ENCODE data around the gene SYT7.
A peak's percentile ranks its signal among the peaks of the same experiment; 100 is the strongest.

Gene SYT7

GRCh38 chr11:61509043-61510029 is 71.5 kb downstream of the SYT7 start:
- in situ Hi-C loops (cut with HindIII; ENCODE audit: low pct_unique_long_range_greater_than_20kb, low sequenced_read_pairs), result no loop called here
- no peak for DNase-seq (ENCODE audit: low read depth in 1 of 2, low spot score in 1 of 2)
- no peak for TF ChIP-seq JUND (IDR thresholded peaks at IDR 0.05; ENCODE audit: low read depth)

GRCh38 chr11:61507962-61508861 is 72.7 kb downstream of the SYT7 start, which contains the start of gene LRRC10B:
Gene LRRC10B (plus strand): TSS chr11:61508749. CDS start chr11:61508999, 250 bp downstream.
- in situ Hi-C loops (cut with HindIII; ENCODE audit: low pct_unique_long_range_greater_than_20kb, low sequenced_read_pairs), result no loop called here

DNA sequence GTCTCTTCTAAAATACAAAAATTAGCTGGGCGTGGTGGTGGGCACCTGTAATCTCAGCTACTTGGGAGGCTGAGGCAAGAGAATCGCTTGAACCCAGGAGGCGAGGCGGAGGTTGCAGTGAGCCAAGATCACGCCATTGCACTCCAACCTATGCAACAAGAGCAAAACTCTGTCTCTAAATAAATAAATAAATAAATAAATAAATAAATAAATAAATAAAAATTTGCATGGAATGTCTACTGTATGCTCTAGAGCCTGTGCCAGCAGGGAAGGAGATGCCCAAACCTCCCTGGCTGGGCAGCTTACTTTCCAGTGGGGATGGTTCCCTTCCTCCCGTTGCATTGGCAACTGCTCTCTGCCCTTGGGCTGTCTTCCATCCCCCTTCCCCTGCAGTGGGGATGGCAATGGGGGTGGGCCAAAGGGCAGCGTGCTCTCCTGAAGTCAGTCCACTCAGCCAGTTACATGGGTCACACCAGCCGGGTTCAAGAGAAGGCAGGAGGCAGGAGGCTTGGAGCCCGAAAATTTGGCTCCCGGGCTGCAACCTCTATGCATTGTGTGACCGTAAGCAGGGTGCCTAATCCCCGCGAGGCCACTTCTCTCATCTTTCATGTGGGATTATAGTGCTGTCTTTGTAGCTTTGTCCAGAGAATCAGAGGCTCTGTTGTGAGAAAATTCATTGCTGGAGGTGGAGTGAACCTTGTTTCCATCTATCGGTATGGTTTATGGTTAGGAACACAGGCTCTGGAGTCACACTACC is 73.7 kb downstream of the SYT7 start:
- no peak for TF ChIP-seq JUND (IDR thresholded peaks at IDR 0.05; ENCODE audit: low read depth)
- in situ Hi-C loops (cut with HindIII; ENCODE audit: low pct_unique_long_range_greater_than_20kb, low sequenced_read_pairs), result no loop called here
- no peak for DNase-seq (ENCODE audit: low read depth in 1 of 2, low spot score in 1 of 2)

More at GRCh38 chr11:61507962-61508861, 72.7 kb downstream of the SYT7 start, which contains the start of gene LRRC10B:
- no peak for TF ChIP-seq JUND (IDR thresholded peaks at IDR 0.05; ENCODE audit: low read depth)
- DNase-seq (ENCODE audit: low read depth in 1 of 2, low spot score in 1 of 2), result no peak

DNA sequence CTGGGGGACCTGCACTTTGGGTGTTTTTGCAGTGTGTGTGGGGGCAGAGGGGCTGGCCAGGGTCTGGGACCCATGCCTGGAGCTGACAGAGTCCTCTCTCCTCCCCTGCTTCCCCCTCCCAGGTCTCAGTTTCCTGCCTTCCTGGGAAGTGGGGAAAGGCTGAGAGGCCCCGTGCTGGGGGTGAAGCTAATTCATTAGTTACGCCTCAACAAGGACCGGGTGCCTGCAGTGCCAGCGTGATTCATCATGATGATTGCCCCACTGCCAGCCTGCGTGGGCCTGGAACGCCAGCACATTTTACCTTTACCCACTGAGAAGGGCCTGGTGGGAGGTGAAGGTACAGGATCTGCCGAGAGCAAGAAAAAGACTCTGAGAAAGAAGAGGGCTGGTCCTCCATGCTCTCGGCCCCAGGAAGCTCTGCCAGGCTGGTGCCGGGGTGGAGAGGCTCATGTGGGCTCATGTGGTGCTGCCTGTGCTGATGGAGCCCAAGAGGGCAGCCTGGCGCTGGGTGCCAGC is 75.2 kb downstream of the SYT7 start:
- in situ Hi-C loops (cut with HindIII; ENCODE audit: low pct_unique_long_range_greater_than_20kb, low sequenced_read_pairs), result no loop called here
- no peak for TF ChIP-seq JUND (IDR thresholded peaks at IDR 0.05; ENCODE audit: low read depth)
- DNase-seq (ENCODE audit: low read depth in 1 of 2, low spot score in 1 of 2), result no peak

GRCh38 chr11:61505106-61505505 is 75.8 kb downstream of the SYT7 start:
- in situ Hi-C loops (cut with HindIII; ENCODE audit: low pct_unique_long_range_greater_than_20kb, low sequenced_read_pairs), result no loop called here
- no peak for TF ChIP-seq JUND (IDR thresholded peaks at IDR 0.05; ENCODE audit: low read depth)
- no peak for DNase-seq (ENCODE audit: low read depth in 1 of 2, low spot score in 1 of 2)

- TF ChIP-seq JUND (IDR thresholded peaks at IDR 0.05; ENCODE audit: low read depth), result no peak
- DNase-seq (ENCODE audit: low read depth in 1 of 2, low spot score in 1 of 2), result peak; percentile 39 to 67
- in situ Hi-C loops (cut with HindIII; ENCODE audit: low pct_unique_long_range_greater_than_20kb, low sequenced_read_pairs), result no loop called here
Observed at GRCh38 chr11:61503135-61503770, 77.6 kb downstream of the SYT7 start.

DNA sequence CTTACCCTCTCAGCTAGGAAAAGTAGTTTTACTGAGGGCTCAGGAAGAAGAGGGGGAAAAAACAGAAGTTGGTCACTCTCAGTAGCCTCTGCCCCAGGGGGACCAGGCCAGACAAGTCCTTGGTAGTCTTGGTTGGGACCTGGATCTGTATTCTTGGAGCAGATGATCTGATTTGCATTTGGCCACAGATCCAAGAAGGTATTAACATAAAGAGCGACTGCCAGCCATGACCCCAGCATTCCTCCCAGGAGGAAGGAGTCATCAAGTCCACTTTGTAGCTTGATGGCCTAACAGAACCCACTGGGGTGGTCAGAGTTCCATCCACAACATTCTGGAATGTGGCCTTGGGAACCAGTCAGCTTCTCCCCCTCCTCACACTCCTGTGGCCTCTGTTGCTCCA is 78.4 kb downstream of the SYT7 start:
- no peak for DNase-seq (ENCODE audit: low read depth in 1 of 2, low spot score in 1 of 2)
- in situ Hi-C loops (cut with HindIII; ENCODE audit: low pct_unique_long_range_greater_than_20kb, low sequenced_read_pairs), result no loop called here
- TF ChIP-seq JUND (IDR thresholded peaks at IDR 0.05; ENCODE audit: low read depth), result no peak

DNA sequence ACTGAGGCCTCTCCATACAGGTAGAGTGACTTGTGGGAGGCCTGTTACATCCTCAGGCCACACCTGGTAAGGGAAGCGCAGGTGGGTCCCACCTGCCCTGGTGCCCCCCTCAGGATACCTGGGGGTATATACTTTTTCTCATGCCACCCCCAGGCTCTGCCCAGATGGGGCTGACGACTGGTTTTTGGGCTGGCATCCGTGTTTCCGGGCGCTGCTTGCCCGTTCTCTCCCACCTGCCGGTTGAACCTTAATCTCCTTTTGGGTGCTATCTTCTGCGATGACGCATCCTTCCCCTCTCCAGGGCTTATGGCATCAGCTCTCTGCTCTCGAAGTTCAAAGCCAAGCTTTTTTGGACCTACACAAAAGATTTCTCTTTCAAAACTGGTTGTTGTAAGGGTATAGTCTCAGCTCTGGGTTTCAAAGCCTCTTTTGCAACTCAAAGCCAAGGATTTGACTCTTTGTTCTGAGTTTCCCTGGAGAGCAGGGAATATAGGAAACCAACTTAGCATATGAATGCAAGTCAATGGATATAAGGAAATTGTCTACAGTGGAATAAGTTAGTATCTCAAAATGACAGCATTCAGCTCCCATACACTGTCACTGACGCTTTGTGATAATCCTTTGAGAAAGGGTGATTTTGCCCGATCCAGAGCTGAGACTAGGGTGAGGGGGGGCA is 80.9 kb downstream of the SYT7 start:
- in situ Hi-C loops (cut with HindIII; ENCODE audit: low pct_unique_long_range_greater_than_20kb, low sequenced_read_pairs), result no loop called here
- TF ChIP-seq JUND (IDR thresholded peaks at IDR 0.05; ENCODE audit: low read depth), result no peak
- DNase-seq (ENCODE audit: low read depth in 1 of 2, low spot score in 1 of 2), result no peak

GRCh38 chr11:61498767-61499341 is 82.0 kb downstream of the SYT7 start:
- in situ Hi-C loops (cut with HindIII; ENCODE audit: low pct_unique_long_range_greater_than_20kb, low sequenced_read_pairs), result no loop called here
- no peak for TF ChIP-seq JUND (IDR thresholded peaks at IDR 0.05; ENCODE audit: low read depth)
- DNase-seq (ENCODE audit: low read depth in 1 of 2, low spot score in 1 of 2), result no peak

GRCh38 chr11:61497876-61498275 is 83.0 kb downstream of the SYT7 start:
- in situ Hi-C loops (cut with HindIII; ENCODE audit: low pct_unique_long_range_greater_than_20kb, low sequenced_read_pairs), result no loop called here
- no peak for DNase-seq (ENCODE audit: low read depth in 1 of 2, low spot score in 1 of 2)
- no peak for TF ChIP-seq JUND (IDR thresholded peaks at IDR 0.05; ENCODE audit: low read depth)

DNA sequence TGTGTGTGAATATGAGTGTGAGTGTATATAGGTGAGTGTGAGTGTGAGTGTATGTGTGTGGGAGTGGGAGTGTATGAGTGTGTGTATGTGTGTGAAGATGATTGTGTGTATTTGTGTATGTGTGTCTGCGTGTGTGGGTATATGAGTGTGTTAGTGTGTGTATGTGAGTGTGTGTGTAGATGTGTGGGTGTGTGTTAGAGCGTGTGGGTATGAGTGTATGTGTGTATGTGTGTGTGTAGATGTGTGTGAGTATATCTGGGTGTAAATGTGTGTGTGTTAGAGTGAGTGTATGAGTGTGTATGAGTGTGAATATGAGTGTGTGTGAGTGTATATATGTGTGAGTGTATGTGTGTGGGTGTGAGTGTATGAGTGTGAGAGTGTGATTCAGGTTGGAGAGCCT is 83.4 kb downstream of the SYT7 start:
- no peak for TF ChIP-seq JUND (IDR thresholded peaks at IDR 0.05; ENCODE audit: low read depth)
- in situ Hi-C loops (cut with HindIII; ENCODE audit: low pct_unique_long_range_greater_than_20kb, low sequenced_read_pairs), result no loop called here
- no peak for DNase-seq (ENCODE audit: low read depth in 1 of 2, low spot score in 1 of 2)
